Stimulated activated CD8-positive, alpha-beta memory T cell treated with anti-CD3 and anti-CD28 coated beads, Interleukin-12 subunit alpha, Interleukin-12 subunit beta, amount 100 ng/mL, for 24 hours (primary cell): ENCODE results near the gene SPIN2A.
A peak's percentile ranks its signal among the peaks of the same experiment; 100 is the strongest.
"Not testable (repeated sequence)": the region's sequence is repeated elsewhere in the genome, so short reads cannot be mapped to it uniquely, and the experiment has no call there.

Experiments
- DNase-seq: peaks from one replicate; pipeline ENCODE4 v3.0.0-alpha.2; 2020; ENCODE audit errors: extremely low read depth

SPIN2A gene

GRCh38 chrX:57137073-57137472, at the start of gene SPIN2A:
SPIN2A (minus strand) TSS chrX:57137397; CDS start chrX:57136597, 800 bp downstream.
- DNase-seq: not testable (repeated sequence)

- no peak for DNase-seq
These were observed 41.4 kb upstream of the SPIN2A start for GRCh38 chrX:57178605-57179004.

GRCh38 chrX:57177070-57177469, 39.9 kb upstream of the SPIN2A start:
- no peak for DNase-seq

- no peak for DNase-seq
These were observed 35.3 kb upstream of the SPIN2A start for GRCh38 chrX:57172544-57172943.

GRCh38 chrX:57156397-57157049, 19.3 kb upstream of the SPIN2A start:
- no peak for DNase-seq

- DNase-seq: no peak
These were observed 18.0 kb upstream of the SPIN2A start for GRCh38 chrX:57155171-57155570.

GRCh38 chrX:57152222-57152621, 15.0 kb upstream of the SPIN2A start:
- not testable (repeated sequence) for DNase-seq

- no peak for DNase-seq
These were observed 1.5 kb upstream of the SPIN2A start for GRCh38 chrX:57138674-57139073.

- DNase-seq: no peak
These were observed 304 bp upstream of the SPIN2A start for GRCh38 chrX:57137501-57137900.

- not testable (repeated sequence) for DNase-seq
These were observed 608 bp downstream of the SPIN2A start for GRCh38 chrX:57136589-57136988.

GRCh38 chrX:57135287-57135686, 1.9 kb downstream of the SPIN2A start:
- no peak for DNase-seq

GRCh38 chrX:57134702-57135101, 2.5 kb downstream of the SPIN2A start:
- no peak for DNase-seq

- no peak for DNase-seq
These were observed 3.5 kb downstream of the SPIN2A start for GRCh38 chrX:57133706-57134105.

GRCh38 chrX:57133284-57133683, 3.9 kb downstream of the SPIN2A start:
- DNase-seq: not testable (repeated sequence)

GRCh38 chrX:57132046-57132445, 5.2 kb downstream of the SPIN2A start:
- DNase-seq: no peak

GRCh38 chrX:57121816-57122215, 15.4 kb downstream of the SPIN2A start:
- DNase-seq: no peak

GRCh38 chrX:57121162-57121755, 15.9 kb downstream of the SPIN2A start, which contains the start of gene SPIN2B:
SPIN2B (minus strand) TSS chrX:57121548.
- DNase-seq: peak; percentile 61

- not testable (repeated sequence) for DNase-seq
These were observed 16.5 kb downstream of the SPIN2A start for GRCh38 chrX:57120619-57121161.

GRCh38 chrX:57119416-57119815, 17.8 kb downstream of the SPIN2A start:
- no peak for DNase-seq

- not testable (repeated sequence) for DNase-seq
These were observed 19.6 kb downstream of the SPIN2A start for GRCh38 chrX:57117566-57117965.

GRCh38 chrX:57104921-57105398, 32.2 kb downstream of the SPIN2A start:
- DNase-seq: no peak

GRCh38 chrX:57104406-57104805, 32.8 kb downstream of the SPIN2A start:
- no peak for DNase-seq

GRCh38 chrX:57103489-57103888, 33.7 kb downstream of the SPIN2A start:
- DNase-seq: no peak
